Measurements from ENCODE around the gene NELFCD.

DNA sequence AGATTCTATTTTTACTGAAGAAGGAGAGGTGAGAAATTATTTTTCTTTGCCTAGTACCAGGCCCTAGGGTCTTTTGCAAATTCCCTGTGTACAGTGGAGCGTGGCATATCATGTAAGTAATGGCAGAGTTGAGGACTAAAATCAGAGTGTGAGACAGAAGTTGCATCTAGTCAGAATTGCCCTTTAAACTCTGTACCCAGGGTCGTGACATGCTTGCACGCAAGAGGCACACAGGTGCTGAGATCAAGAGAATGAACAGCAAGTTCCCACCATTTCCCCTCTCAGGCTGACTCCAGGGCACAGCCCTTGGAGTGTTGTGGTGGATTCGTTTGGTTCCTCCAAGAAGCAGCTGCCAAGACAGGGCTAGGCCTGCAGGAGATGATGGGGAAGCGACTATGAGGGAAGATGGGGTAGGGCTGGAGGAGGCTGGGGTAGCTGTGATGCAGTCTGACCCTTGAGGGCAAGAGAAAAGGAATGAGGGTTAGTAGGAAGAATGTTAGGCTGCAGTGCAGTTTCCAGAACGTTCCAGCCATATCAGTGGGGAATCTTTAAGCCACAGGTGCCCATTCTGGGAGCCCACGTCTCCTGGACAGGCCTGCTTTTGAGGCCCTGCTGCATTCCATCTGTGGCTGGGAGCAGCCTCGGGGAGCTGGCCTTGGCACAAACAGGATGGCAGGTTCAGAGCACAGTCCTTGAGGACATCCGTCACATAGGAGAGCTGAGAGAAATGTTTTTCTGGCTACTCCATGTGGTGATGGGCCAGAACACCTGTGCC lies 6.9 kb downstream of the NELFCD start:
- TF ChIP-seq, protein P1, sequence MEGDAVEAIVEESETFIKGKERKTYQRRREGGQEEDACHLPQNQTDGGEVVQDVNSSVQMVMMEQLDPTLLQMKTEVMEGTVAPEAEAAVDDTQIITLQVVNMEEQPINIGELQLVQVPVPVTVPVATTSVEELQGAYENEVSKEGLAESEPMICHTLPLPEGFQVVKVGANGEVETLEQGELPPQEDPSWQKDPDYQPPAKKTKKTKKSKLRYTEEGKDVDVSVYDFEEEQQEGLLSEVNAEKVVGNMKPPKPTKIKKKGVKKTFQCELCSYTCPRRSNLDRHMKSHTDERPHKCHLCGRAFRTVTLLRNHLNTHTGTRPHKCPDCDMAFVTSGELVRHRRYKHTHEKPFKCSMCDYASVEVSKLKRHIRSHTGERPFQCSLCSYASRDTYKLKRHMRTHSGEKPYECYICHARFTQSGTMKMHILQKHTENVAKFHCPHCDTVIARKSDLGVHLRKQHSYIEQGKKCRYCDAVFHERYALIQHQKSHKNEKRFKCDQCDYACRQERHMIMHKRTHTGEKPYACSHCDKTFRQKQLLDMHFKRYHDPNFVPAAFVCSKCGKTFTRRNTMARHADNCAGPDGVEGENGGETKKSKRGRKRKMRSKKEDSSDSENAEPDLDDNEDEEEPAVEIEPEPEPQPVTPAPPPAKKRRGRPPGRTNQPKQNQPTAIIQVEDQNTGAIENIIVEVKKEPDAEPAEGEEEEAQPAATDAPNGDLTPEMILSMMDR (IDR thresholded peaks at IDR 0.05) = no peak
- TF ChIP-seq POLR2A (IDR thresholded peaks at IDR 0.05) (no peak), POLR2AphosphoS5 (IDR thresholded peaks at IDR 0.05) (no peak)
